SK-N-SH (cell line): ENCODE data around the gene OR2G3. TPM values are rescaled to one million over a fixed set of nuclear protein-coding genes. Genes with fewer than 3 reads are reported as not detected.
A peak's percentile ranks its signal among the peaks of the same experiment; 100 is the strongest.

ENCODE experiments used
- CTCF ChIA-PET: fragments of 300-600, 350-600 bp; formaldehyde crosslinking; extraction: SDS; loops from one replicate; lab custom pipeline; 2021; lab: Yijun Ruan, JAX
- POLR2A ChIA-PET: fragments of 350-600 bp; sonication (Branson Sonifier 250); formaldehyde crosslinking; extraction: SDS; loops from one replicate; lab custom pipeline; 2020; ENCODE audit warnings: antibody characterized with exemption, inconsistent platforms; lab: Yijun Ruan, JAX
- DNase-seq: peaks from one replicate; pipeline ENCODE4 v3.0.0; 2012
- H2AFZ ChIP-seq: fragments of 200-600 bp; sonication (generic); 2 replicates; pipeline ENCODE4 v1.8.1; 2016; ENCODE audit warnings: antibody characterized with exemption, mild to moderate bottlenecking, low read depth
- H3F3A ChIP-seq: fragments of 200-600 bp; sonication (generic); replicated peaks from 2 replicates; pipeline ENCODE3; 2016; ENCODE audit warnings: antibody characterized with exemption, mild to moderate bottlenecking; ENCODE audit not compliant: insufficient read depth
- H3K27ac ChIP-seq, 2 experiments: fragments of 200-500 bp in 1 of 2; fragments of 200-600 bp in 1 of 2; sonication (Bioruptor generic) in 1 of 2; sonication (generic), shearing (Covaris generic) in 1 of 2; 2 replicates each; pipeline versions ENCODE4 v1.5.1 to v1.6.1; 2014 to 2016; ENCODE audit warnings: low read depth in 2 of 2, inconsistent platforms in 1 of 2, low read length in 1 of 2, mild to moderate bottlenecking in 1 of 2, mixed read lengths in 1 of 2
- H3K27me3 ChIP-seq: fragments of 200-600 bp; sonication (generic), shearing (Covaris generic); 2 replicates; pipeline ENCODE4 v1.6.1; 2016; ENCODE audit warnings: mixed run types; ENCODE audit not compliant: insufficient read depth
- H3K36me3 ChIP-seq, 2 experiments: fragments of 200-500 bp in 1 of 2; fragments of 200-600 bp in 1 of 2; sonication (Bioruptor generic) in 1 of 2; sonication (generic) in 1 of 2; replicated peaks in 1 of 2; 2 replicates each; pipeline versions ENCODE3 to v1.5.1; 2014 to 2016; ENCODE audit warnings: low read length in 1 of 2, mild to moderate bottlenecking in 1 of 2; ENCODE audit not compliant: insufficient read depth in 2 of 2, control insufficient read depth in 1 of 2
- H3K4me1 ChIP-seq, 2 experiments: fragments of 200-500 bp in 1 of 2; fragments of 200-600 bp in 1 of 2; sonication (Bioruptor generic) in 1 of 2; sonication (generic), shearing (Covaris generic) in 1 of 2; 2 replicates each; pipeline versions ENCODE4 v1.5.1 to v1.6.1; 2014 to 2016; ENCODE audit warnings: low read depth in 1 of 2, low read length in 1 of 2, mixed run types in 1 of 2; ENCODE audit not compliant: insufficient read depth in 2 of 2, control insufficient read depth in 1 of 2
- H3K4me2 ChIP-seq: fragments of 200-600 bp; sonication (generic), shearing (Covaris generic); 2 replicates; pipeline ENCODE4 v1.6.1; 2017; ENCODE audit warnings: mixed run types
- H3K4me3 ChIP-seq, 2 experiments: fragments of 200-500 bp in 1 of 2; fragments of 200-600 bp in 1 of 2; sonication (Bioruptor generic) in 1 of 2; sonication (generic), shearing (Covaris generic) in 1 of 2; 2 replicates each; pipeline versions ENCODE4 v1.5.1 to v1.8.1; 2014 to 2016; ENCODE audit warnings: low read depth in 2 of 2, inconsistent platforms in 1 of 2, low read length in 1 of 2, mild to moderate bottlenecking in 1 of 2, mixed read lengths in 1 of 2, moderate library complexity in 1 of 2
- H3K79me2 ChIP-seq: fragments of 200-600 bp; sonication (generic); 2 replicates; pipeline ENCODE4 v1.8.1; 2017; ENCODE audit warnings: mild to moderate bottlenecking; ENCODE audit not compliant: insufficient read depth
- H3K9ac ChIP-seq: fragments of 200-600 bp; sonication (generic); 2 replicates; pipeline ENCODE4 v1.6.1; 2017; ENCODE audit warnings: mixed run types
- H3K9me2 ChIP-seq: fragments of 200-600 bp; sonication (generic); 2 replicates; pipeline ENCODE4 v1.6.1; 2017; ENCODE audit warnings: mixed run types
- H3K9me3 ChIP-seq: fragments of 200-600 bp; sonication (generic); 2 replicates; pipeline ENCODE4 v1.6.1; 2017; ENCODE audit warnings: mixed run types, mild to moderate bottlenecking, moderate library complexity
- H4K20me1 ChIP-seq: fragments of 200-600 bp; sonication (generic); 2 replicates; pipeline ENCODE4 v1.6.1; 2017; ENCODE audit warnings: mild to moderate bottlenecking, mixed run types; ENCODE audit not compliant: insufficient read depth
- CHD2 ChIP-seq: fragments of 150-350 bp; IDR thresholded peaks from 2 replicates; pipeline ENCODE4 v1.6.1; 2018; ENCODE audit warnings: low read length; ENCODE audit not compliant: partially characterized antibody
- EP300 ChIP-seq, 2 experiments: IDR thresholded peaks; 2 replicates each; pipeline versions ENCODE4 v1.4.0 to v1.6.1; 2012; ENCODE audit warnings: borderline replicate concordance in 1 of 2, low read depth in 1 of 2, low read length in 1 of 2
- GABPA ChIP-seq: IDR thresholded peaks from 2 replicates; pipeline ENCODE4 v1.4.0; 2012; ENCODE audit warnings: low read depth, mild to moderate bottlenecking
- GATA2 ChIP-seq: sonication (generic); formaldehyde crosslinking; IDR thresholded peaks from 2 replicates; pipeline ENCODE4 v1.5.0; 2020; ENCODE audit warnings: mild to moderate bottlenecking, missing genetic modification reagents
- MAX ChIP-seq: IDR thresholded peaks from 2 replicates; pipeline ENCODE4 v1.4.0; 2012; ENCODE audit warnings: low read depth
- NRF1 ChIP-seq: IDR thresholded peaks from 2 replicates; pipeline ENCODE4 v1.6.1; 2012; ENCODE audit warnings: low read depth, mild to moderate bottlenecking, low read length
- REST ChIP-seq: IDR thresholded peaks from 2 replicates; pipeline ENCODE4 v1.6.1; 2012; ENCODE audit warnings: mild to moderate bottlenecking, low read depth, low read length, moderate library complexity
- RXRA ChIP-seq: IDR thresholded peaks from 2 replicates; pipeline ENCODE4 v1.4.0; 2012; ENCODE audit warnings: low read depth, mild to moderate bottlenecking, borderline replicate concordance
- SMC3 ChIP-seq: IDR thresholded peaks from 2 replicates; pipeline ENCODE4 v1.6.1; 2012; ENCODE audit warnings: low read depth, low read length, improper control_type of control experiment
- TAF1 ChIP-seq: IDR thresholded peaks from 2 replicates; pipeline ENCODE4 v1.6.1; 2012; ENCODE audit warnings: low read depth, mild to moderate bottlenecking, low read length, moderate library complexity, borderline replicate concordance
- TCF12 ChIP-seq: IDR thresholded peaks from 2 replicates; pipeline ENCODE4 v1.4.0; 2012
- USF1 ChIP-seq: IDR thresholded peaks from 2 replicates; pipeline ENCODE4 v1.4.0; 2012; ENCODE audit warnings: low read depth, borderline replicate concordance
- USF2 ChIP-seq: fragments of 150-350 bp; IDR thresholded peaks from 2 replicates; pipeline ENCODE4 v1.6.1; 2017; ENCODE audit warnings: antibody characterized with exemption, low read length, low read depth, borderline replicate concordance
- YY1 ChIP-seq: IDR thresholded peaks from 2 replicates; pipeline ENCODE4 v1.4.0; 2012; ENCODE audit warnings: low read depth, mild to moderate bottlenecking
- WGBS: methylation state at CpG from one replicate; pipeline ENCODE4 v1.1.6; 2017; ENCODE audit warnings: low lambda C conversion rate; 5-methylcytosine and 5-hydroxymethylcytosine counted together
- polyA plus RNA-seq, 3 experiments: library from polyadenylated mRNA; depleted of rRNA; stranded (reverse); fragments of >200 nt; gene quantifications; 2 replicates each; pipeline ENCODE4 v1.2.3, GENCODE V29; 2012

OR2G3 gene
- polyA plus RNA-seq, 1 of the 3 experiments (the other 2 are of a cell fraction) = not detected

GRCh38 chr1:247638781-247639180 lies 33.4 kb downstream of the OR2G3 start:
- no peak for DNase-seq
- no peaks in the 10 kb centered on the region for H3K36me3 ChIP-seq
- TF ChIP-seq YY1 (no peak), USF2 (no peak), NRF1 (no peak), REST (no peak), RXRA (no peak), TAF1 (no peak), SMC3 (no peak), GABPA (no peak), GATA2 (CRISPR knock-in tag) (no peak), USF1 (no peak), TCF12 (no peak), MAX (no peak), CHD2 (no peak), EP300 (IDR thresholded peaks at IDR 0.05; ENCODE audit: borderline replicate concordance in 1 of 2, low read depth in 1 of 2, low read length in 1 of 2) (no peak)
- H3K4me3 ChIP-seq = no peak overlapping the region
- no peaks in the 10 kb centered on the region for H3K79me2 ChIP-seq
- 15% methylated on average over 6 of the region's 6 CpGs for WGBS
- POLR2A ChIA-PET = no interaction called here
- no peak overlapping the region for H3K9ac ChIP-seq
- H3F3A ChIP-seq = no peaks in the 10 kb centered on the region
- H3K27me3 ChIP-seq = no peaks in the 10 kb centered on the region; the same call in 1 of the 2 replicates
- no peaks in the 10 kb centered on the region for H3K9me3 ChIP-seq
- peak overlapping the region; percentile 60; the same call in 1 of the 2 replicates for H3K4me2 ChIP-seq
- 0 out of 2 replicates have a peak overlapping the region, but pooled peaks have one; percentile 56 for H2AFZ ChIP-seq
- no peak overlapping the region for H3K27ac ChIP-seq
- no peaks in the 10 kb centered on the region for H3K4me1 ChIP-seq
- H4K20me1 ChIP-seq = no peaks in the 10 kb centered on the region
- H3K9me2 ChIP-seq = no peaks in the 10 kb centered on the region
- CTCF ChIA-PET = no interaction called here
